GM19239 (cell line): ENCODE data around the gene LOXL1.

Experiments used
- DNase-seq: peaks from one replicate; pipeline ENCODE4 v3.0.0; 2011; ENCODE audit warnings: low spot score; ENCODE audit not compliant: insufficient read length
- FAIRE-seq: peaks from 2 replicates; lab custom pipeline; 2011; peaks lifted over from hg19 to GRCh38; lab: Jason Lieb, UNC

Gene LOXL1

GRCh38 chr15:73926219-73927002 is at the start of gene LOXL1:
Gene LOXL1, plus strand, starts transcription at chr15:73926462. Its CDS starts 322 bp downstream, at chr15:73926784.
- no peak for FAIRE-seq
- no peak for DNase-seq

- DNase-seq (no peak), FAIRE-seq (no peak)
These were observed 46.8 kb upstream of the LOXL1 start for GRCh38 chr15:73879426-73879825.

- no peak for FAIRE-seq
- DNase-seq, result no peak
These were observed 44.5 kb upstream of the LOXL1 start for GRCh38 chr15:73881579-73882320.

- no peak for FAIRE-seq
- no peak for DNase-seq
These were observed 43.4 kb upstream of the LOXL1 start for GRCh38 chr15:73882761-73883419.

DNA sequence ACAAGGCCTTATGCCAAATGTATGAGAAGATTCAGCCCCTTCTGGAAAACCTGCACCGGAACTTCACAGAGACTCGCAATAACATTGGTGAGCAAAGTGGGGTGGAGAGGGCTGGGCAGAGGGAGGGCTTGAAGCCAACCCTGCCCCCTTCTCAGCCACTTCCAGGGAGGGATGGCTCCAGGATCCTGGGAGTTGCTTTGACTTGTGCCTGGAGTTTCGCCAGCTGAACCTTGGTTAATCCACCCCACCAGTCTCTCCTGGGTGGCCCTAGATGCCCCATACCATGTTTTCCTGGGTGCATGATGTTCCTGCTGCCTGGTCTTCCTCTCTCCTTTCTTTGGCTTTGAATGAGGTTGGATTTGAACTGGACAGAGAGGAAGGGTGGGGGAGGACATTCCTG is 42.1 kb upstream of the LOXL1 start:
- FAIRE-seq, result no peak

GRCh38 chr15:73885954-73886700 is 40.1 kb upstream of the LOXL1 start:
- DNase-seq (no peak), FAIRE-seq (no peak)

More for the DNA sequence above, 42.1 kb upstream of the LOXL1 start:
- no peak for DNase-seq

GRCh38 chr15:73886717-73887345 is 39.4 kb upstream of the LOXL1 start:
- no peak for FAIRE-seq
- DNase-seq, result no peak

GRCh38 chr15:73887481-73887880 is 38.8 kb upstream of the LOXL1 start:
- FAIRE-seq (no peak), DNase-seq (no peak)

DNA sequence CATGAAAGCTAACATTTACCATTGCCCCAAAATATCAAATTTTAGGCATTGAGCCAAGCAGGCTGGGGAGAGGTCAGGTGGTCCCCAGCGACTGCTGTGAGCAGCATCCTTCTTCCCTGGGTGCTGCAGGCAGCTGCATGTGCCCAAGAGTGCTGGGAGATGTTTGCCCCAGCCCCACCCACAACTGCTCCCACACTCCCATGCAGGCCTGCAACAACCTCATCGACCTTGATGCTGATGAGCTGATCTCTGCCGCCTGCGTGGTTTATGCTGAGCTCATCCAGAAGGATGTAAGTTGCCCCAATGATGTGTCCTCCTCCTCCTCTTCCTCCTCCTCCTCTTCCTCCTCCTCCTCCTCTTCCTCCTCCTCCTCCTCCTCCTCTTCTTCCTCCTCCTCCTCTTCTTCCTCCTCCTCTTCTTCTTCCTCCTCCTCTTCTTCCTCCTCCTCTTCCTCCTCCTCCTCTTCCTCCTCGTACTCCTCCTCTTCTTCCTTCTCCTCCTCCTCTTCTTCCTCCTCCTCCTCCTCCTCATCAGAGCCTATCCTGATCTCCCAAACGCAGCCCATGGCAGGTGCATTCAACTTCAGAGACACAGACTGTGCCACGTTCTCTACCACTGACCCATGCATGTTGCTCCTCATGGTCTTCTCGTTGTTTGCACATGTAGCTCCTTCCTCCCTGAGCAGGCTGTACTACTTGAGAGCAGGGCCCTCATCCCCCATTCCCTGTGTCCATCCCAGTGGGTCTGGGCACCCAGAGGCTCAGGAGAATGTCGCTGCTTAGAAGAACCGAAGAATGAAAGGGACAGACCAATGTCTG is 37.8 kb upstream of the LOXL1 start:
- DNase-seq, result no peak
- no peak for FAIRE-seq

GRCh38 chr15:73889053-73889761 is 37.1 kb upstream of the LOXL1 start:
- FAIRE-seq (no peak), DNase-seq (no peak)

DNA sequence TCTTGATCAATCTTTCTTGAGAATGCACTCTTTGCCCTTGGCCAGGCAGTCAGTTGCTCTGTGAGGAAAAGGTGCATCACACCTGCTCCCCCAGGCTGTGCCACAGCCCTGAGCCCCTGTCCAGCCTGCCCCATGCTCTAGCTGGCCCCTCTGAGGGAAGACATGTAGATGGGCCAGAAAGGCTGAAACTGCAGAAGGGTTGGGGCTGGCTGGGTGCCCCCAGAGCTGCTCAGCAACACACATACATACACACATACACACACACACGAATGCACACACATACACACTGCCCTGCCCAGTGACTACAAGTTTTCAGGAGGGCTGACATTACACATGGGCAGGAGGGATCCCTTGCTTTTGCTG is 36.5 kb upstream of the LOXL1 start:
- DNase-seq (no peak), FAIRE-seq (no peak)

- FAIRE-seq, result no peak
- DNase-seq, result no peak
These were observed 34.6 kb upstream of the LOXL1 start for GRCh38 chr15:73891328-73892315.

DNA sequence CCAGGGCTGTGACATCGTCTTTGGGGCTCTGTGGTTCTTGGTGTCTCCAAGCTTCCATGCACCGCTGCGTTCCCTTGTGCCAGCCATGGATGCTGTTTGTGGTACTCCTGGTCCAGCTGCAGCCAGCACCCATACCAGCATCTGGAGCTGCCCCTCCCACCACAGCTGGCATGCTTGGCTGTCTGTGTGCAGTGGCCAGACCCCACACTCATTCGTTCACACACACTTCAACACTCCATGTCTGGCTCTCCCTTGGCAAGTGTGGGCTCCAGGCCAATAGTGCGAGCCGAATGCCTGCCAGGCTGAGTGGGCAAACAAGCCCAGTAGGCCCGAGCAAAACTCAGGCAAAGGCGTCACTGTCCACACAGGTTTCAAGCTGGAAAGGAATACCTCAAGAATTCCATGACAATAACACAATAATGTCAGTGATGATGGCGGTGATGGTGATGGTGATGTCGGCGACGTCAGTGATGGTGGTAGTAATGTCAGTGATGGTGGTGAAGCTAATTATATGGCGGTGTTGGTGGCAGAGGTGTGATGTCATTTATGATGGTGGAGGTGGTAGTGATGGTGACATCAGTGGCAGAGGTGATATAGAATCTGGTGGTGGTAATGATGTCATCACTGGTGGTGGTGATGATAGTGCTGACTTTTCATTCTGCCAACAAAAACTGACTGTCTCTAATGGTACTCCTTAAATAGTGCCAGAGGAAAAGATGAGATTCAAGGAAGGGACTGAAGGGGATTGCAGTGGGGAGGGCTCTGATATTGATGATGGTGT is 33.6 kb upstream of the LOXL1 start:
- FAIRE-seq (no peak), DNase-seq (no peak)

- FAIRE-seq (no peak), DNase-seq (no peak)
These were observed 32.0 kb upstream of the LOXL1 start for GRCh38 chr15:73894133-73894814.

DNA sequence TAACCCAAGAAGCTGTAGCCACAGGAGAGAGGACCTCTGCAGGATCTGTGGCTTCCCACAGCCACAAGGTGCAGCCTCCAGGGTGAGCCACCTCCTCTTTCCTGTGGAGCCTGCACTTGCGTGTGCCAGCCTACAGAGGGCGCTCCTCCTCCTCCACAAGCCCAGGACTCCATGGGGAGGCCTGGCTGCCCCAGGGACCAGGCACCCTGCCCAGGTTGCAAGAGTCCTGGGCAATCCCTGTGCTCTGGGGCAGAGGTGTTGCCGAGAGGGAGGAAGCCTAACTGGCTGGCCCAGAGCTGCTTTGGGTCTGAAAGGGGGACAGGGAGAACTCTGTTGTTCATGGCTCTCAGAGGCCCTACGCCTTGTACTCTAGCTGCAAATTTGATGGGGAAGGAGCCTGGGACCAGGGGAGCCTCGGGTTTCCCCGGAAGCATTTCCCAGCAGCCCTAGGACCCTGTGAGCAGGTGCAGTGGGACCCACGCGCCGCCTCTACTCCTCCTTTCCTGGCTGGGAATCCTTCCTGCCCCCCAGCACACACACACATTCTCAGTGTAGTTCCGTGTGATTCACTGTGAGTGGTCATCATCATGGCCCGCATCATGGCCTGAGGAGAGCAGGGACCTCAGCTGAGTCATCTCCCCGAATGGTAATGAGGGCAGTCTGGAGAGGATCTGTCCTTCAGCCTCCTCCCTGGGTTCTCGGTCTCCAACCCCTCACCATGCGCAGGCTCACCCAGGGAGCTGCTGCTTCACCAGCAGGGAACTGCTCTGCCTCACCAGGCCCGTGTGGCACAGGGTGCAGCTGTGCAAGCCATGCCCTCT is 28.6 kb upstream of the LOXL1 start:
- peak; percentile 71 for DNase-seq
- FAIRE-seq, result peak; percentile 42
